Stimulated activated CD8-positive, alpha-beta memory T cell treated with anti-CD3 and anti-CD28 coated beads, Interleukin-15, amount 100 ng/mL, for 24 hours (primary cell): Measurements from ENCODE around the gene CGB1.
"Not testable (repeated sequence)": the region's sequence is repeated elsewhere in the genome, so short reads cannot be mapped to it uniquely, and the experiment has no call there.

Experiments
- DNase-seq: peaks from one replicate; pipeline ENCODE4 v3.0.0-alpha.2; 2020; ENCODE audit warnings: low read depth

CGB1 gene

DNA sequence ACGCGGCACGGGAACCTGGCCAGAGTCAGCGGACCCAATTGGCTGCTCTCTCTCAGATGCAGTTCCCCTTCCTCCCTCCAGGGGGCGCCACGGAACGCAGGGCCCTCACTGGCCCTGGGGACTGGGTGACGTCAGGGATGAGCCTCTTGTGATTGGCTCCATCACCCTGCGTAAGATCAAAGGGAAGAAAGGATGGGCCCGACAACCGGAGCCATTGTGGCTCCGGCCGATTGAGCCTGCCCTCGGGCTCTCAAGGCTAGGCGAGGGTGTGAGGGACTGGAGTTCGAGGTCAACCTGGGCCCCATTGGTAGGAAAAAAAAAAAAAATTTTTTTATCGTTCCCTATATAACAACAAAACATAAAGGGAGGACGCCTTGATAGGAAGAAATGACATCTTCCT lies at the start of gene CGB1:
TSS of gene CGB1 (minus strand) at position 81 of the 400 bp plus-strand sequence. CDS start 184 bp downstream, outside the sequence.
- DNase-seq = not testable (repeated sequence)

DNA sequence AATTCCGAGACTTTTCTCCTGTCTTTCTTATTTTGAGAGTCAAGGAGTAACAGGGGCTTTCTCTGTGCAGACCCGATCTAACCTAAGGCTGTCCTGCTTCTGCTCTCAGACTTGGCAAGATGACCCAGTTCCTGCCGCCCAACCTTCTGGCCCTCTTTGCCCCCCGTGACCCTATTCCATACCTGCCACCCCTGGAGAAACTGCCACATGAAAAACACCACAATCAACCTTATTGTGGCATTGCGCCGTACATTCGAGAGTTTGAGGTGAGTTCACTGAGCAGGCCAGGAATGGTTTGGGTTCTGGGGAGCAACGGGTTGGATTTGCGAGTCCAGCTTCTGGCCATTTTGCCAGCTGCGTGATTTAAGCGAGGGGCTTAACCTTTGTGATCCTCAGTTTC lies 49.6 kb upstream of the CGB1 start:
- no peak for DNase-seq

DNA sequence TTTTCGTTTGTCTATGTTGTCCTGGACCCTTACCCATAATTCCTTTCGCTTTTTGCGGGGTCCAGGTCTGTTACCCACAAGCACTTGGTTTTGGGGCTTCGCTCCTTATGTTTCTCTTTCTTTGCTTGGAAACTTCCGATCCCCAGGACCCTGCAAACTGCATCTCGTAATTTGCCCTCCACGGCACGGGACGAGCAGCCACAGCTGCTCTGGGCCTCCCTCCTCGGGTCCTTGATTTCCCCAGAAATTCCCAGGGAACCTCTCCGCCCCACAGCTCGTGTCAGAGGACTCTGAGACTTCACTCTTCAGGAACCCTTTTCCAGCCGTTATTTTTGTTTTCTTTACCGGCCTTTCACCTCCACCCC lies 49.2 kb upstream of the CGB1 start:
- no peak for DNase-seq

DNA sequence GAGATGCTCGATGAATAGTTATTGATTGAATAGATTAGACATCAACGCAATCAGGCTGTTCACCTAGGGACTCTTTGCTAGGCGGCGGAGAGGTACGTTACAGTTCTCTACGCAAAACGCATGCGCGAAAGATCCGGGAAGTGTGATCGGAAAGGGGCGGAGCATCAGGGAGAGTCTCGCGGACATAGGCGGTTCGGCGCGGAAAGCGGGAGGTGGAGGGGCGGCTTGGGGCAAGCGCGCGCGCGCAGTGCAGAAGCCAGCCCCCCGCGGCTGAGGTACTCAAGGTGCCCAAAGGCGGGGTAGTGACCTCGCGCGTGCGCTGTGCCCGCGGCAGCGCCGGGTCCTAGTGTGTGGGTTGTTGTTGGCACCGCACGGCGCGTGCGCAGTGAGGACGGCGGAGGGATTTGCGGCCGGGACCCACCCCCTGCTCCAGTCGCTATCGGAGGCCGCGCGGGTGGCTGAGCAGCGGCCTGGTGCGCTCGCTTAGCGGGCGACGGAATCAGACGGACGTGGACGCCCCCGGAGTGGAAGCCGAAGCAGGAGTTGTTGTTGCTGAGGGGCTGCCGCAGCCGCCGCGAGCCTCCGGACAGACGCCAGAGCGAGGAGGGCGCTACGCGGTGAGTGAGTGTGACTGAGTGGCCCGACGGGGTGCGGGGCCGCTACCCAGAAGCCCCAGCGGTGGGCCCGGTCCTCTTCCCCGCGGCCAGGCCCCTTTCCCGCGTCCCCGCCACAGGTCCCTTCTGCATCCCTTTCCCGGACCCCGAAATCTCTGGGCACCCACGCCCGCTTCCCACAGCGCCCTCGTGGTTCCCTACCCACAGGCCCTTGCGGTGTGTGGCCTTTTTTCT lies 48.5 kb upstream of the CGB1 start, which contains the start of gene SNRNP70:
TSS of gene SNRNP70 (plus strand) at position 432 of the 848 bp plus-strand sequence. CDS start 964 bp downstream, outside the sequence.
- peak; percentile 98 for DNase-seq

DNA sequence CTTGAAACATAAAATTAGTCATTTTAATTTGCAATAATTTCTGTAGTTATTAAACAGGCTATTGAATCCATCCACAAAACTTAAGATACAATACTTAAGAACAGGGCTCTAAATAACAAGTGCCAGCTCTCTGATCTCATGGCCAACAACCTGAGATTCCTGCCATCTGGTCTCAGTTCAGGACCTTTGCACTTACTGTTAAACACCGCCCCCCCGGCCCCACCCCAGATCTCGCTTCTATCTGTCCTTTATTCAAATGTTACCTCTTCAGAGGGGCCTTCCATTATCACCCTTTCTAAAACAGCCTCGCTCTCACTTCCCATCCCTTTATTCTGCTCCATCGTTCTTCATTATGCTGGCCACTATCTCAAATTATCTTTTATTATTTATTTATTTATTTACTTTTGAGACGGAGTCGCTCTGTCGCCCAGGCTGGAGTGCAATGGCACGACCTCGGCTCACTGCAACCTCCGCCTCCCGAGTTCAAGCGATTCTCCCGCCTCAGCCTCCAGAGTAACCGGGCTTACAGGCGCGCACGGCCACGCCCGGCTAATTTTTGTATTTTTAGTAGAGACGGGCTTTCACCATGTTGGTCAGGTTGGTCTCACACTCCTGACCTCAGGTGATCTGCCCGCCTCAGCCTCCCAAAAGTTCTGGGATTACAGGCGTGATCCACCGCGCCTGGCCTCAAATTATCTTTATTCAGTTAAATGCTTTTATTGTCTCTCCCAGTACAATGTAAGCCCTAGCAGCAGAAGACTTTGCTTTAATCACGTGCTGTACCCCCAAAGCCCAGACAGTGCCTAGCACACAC lies 47.7 kb upstream of the CGB1 start:
- no peak for DNase-seq

DNA sequence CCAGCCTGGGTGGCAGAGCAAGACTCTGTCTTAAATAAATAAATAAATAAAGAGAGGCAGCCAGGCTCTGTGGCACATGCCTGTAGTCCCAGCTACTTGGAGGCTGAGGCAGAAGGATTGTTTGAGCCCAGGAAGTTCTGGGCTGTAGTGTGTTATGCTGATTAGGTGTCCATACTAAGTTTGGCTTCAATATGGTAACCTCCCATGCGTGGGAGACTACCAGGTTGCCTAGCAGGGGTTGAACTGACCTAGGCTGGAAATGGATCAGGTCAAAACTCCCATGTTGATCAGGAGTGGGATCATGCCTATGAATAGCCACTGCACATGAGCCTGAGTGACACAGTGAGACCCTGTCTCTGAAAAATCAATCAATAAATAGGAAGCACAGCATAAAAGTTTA lies 44.6 kb upstream of the CGB1 start:
- DNase-seq = no peak

DNA sequence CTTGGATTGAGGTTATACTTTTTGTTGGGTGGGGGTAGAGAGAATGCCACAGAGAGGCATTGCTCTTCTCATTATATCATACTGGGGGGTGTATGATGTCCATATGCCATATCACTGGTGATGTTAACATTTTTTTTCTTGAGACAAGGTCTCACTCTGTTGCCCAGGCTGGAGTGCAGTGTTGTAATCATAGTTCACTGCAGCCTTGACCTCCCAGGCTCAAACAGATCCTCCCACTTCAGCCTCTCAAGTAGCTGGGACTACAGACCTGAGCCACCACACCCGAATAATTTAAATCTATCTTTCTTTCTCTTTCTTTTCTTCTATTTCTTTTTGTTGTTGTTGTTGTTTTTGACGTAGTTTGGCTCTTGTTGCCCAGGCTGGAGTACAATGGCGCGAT lies 43.7 kb upstream of the CGB1 start:
- no peak for DNase-seq

DNA sequence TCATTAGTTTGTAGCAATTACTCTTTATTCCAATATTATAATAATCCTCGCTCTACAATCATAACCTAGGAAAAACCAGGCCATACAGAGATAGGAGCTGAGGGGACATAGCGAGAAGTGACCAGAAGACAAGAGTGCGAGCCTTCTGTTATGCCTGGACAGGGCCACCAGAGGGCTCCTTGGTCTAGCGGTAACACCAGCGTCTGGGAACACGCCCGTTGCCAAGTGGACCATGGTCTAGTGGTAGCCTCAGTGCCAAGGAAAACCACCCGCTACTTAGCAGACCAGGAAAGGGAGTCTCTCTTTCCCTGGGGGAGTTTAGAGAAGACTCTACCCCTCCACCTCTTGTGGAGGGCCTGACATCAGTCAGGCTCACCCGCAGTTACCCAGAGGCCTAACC lies 38.2 kb upstream of the CGB1 start:
- not testable (repeated sequence) for DNase-seq

DNA sequence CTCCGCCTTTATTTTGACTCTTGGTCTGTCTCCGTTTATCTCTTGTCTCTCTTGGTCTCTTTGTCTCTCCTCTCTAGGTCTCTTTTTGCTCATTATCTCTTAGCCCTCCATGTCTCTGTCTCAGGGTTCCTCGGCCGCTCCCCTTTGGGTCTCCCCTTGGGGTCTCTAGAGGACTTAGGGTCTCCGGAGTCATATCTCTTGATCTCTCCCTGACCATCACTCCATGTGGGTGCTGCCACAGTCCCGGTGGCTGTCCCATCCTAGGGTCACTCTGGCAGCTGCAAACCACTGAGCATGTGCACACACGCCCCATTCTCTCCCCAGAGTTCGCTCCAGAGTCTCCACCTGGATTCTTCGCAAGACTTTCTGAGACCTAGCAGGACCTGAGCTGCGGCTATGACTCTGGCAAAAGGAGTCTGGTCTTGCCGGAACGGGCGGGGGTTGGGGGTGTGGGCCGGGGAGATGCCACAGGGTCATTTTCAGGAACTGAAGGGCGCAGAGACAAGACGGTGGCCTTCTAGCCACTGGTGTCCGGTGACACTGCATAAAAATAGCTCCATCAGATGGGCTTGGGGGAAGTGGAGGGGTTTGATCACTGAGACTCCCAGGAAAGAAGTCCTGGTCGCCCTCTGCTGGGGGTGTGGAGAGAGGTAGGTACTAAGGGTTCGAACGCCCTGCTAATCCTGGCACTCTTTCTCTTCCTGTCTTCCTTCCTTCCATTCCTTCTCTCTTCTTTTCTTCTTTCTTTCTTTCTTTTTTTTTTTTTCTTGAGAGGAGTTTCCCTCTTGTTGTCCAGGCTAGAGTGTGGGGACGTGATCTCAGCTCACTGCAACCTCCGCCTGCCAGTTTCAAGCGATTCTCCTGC lies 37.1 kb upstream of the CGB1 start:
- no peak for DNase-seq

DNA sequence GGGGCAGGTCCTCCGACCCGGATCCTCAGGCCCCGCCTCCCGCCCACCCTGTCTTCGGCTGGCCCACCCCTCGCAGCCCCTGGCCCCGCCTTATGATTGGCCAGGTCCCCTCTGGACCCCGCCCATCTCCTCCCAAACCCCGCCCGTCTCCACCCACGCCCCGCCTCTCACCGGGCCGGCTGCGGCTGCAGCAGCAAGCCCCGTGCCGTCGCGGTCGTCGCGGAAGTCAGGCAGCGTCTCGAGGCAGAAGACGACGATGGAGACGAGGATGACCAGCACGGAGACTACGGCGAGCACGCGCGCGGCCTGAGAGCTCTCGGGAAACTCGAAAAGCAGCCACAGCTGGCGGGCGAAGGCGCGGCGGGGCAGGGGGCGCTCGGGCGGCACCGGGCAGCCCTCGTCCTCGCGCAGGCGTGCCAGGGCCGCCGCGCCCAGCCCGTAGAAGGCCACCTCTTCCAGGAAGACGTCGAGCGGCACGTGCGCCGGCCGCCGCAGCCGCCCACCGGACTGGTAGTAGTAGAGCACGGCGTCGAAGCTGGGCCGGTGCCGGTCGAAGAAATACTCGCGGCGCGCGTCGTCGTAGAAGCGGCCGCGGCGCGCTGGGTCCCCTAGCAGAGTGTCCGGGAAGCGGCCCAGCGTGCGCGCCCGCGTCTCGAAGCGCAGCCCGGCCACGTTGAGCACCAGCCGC lies 35.3 kb upstream of the CGB1 start:
- DNase-seq = no peak

DNA sequence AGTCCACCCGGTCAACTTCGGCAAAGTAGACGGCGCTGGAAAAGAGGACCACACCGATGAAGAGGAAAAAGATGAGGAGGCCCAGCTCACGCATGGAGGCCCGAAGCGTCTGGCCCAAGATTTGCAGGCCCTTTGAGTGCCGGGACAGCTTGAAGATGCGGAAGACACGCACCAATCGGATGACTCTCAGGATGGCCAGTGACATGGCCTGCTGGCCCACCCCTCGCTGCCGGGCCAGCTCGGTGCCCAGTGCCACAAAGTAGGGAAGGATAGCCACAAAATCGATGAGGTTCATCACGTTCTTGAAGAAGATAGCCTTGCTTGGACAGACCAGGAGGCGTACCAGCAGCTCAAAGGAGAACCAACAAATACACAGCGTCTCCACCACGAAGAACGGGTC lies 33.7 kb upstream of the CGB1 start:
- DNase-seq = no peak

DNA sequence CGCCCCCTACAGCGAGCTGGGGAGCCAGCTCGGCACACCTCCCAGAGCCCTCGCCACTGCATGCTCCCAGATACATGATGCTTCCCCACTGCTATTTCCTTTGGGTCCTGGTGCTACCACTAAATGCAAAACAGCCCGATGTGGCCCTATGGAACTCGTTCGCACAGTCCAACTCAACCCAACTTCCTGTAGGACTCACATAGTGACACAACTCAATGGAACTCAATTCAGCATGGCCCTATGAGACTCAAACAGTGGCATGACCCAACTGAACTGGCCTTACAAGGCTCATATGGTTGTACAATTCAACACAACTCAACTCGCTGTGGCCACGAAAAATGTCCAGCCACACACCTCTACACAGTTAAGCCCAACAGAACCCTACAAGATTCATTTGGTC lies 32.3 kb upstream of the CGB1 start:
- DNase-seq = no peak

DNA sequence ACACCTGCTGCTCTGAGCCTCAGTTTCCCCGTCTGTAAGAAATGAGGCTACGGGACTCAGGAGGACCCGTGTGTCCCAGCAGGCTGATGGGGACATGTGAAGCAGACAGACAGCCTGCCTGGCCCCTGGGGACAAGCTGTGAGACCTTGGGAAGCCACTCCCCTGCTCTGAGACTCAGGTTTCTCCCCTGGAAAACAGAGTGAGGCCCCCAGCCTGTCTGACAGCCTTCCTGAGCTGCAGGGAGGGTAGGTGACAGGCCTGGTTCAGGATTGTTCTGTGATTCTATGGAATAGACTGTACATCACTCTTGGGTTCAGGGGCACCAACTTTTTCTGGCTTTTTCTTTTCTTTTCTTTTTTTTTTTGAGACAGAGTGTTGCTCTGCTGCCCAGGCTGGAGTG lies 30.9 kb upstream of the CGB1 start:
- DNase-seq = no peak

DNA sequence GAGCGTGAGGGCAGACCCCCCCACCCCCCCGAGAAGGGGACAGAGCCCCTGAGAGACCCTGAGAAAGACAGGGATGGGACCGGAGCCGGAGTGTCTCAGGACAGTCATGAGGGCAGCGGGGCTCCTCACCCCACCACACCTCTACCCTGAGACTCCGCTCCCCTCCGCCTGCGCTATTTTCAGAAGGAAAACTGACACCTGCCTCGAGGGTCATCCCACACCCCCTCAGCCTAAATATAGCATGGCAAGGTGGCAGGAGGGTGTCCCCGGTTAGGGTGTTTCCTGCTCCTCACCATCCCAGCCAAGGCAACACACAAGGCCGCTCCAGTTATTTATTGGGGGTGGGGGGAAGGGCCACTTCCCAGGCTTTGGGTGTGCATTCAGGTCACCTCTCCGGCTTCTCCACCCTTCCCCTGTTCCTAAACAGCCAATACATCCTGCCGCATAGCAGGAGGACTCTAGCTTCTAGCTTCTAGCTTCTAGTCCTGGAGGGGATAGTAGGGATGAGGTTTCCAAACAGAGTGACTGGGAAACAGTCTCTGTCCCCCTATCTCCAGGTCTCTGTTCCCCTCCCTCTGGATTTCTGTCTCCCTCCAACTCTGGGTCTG lies 29.3 kb upstream of the CGB1 start:
- no peak for DNase-seq

DNA sequence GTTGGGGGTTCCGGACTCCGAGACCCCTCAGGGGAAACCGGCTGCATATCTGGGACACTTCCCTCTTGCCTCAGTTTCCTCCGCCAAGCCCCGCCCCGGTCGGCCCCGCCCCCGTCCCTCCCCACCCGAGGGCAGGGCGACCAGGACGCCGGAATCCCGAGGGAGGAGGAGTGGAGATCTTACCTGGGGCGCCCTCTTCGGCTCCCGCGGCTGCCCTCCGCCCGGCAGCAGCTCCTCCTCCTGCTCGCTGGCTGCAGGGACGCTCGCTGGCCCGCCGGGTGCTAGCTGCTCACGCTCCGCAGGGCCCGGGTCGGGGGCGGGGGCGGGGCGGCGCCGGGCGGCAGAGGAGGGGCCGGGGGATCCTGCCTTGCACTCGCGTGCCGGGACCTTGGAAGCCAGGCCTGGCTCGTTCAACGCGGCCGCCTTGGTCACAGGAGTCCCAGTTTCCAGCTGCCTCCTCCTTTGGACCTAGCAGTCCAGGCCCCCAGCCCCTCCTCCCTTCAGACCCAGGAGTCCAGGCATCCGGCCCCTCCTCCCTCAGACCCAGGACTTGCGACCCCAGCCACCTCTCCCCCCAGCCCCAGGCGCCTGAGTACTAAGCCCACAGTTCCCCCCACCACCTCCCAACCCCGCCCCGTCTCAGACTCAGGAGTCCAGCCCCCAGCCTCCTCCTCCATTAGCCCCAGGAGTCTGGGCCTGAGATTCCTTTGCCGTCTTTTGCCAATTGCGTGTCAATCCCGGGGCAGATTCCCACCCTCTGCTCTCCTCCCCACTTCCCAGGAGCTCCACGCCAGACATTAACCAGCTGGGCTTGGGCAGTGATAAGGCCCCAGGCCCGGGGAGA lies 28.3 kb upstream of the CGB1 start, which contains the start of gene NTF4:
TSS of gene NTF4 (minus strand) at position 51 of the 844 bp plus-strand sequence. CDS start 2,821 bp downstream, outside the sequence.
- DNase-seq = no peak

DNA sequence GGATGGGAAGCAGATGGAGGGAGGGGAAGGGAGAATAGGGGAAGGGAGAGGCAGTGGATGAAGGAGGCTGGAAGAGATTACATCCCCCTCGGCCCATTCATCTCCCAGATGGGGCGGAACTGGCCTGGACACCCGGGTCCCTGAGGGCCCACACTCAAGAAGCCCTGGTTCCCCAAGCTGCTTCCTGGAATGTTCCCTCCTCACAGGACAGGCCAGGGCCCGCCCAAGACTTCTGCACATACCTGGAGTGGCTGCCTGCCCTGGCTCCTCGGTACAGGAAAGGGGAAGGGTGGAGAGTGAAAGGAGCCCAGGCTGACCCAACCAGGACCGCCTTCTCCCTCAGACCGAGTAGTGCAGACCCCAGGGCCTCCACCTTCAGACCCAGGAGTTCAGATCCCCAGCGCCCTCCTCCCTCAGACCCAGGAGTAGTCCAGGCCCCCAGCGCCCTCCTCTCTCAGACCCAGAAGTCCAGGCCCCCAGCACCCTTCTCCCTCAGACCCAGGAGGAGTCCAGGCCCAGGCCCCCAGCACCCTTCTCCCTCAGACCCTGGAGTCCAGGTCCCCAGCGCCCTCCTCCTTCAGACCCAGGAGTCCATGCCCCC lies 27.4 kb upstream of the CGB1 start:
- DNase-seq = no peak

DNA sequence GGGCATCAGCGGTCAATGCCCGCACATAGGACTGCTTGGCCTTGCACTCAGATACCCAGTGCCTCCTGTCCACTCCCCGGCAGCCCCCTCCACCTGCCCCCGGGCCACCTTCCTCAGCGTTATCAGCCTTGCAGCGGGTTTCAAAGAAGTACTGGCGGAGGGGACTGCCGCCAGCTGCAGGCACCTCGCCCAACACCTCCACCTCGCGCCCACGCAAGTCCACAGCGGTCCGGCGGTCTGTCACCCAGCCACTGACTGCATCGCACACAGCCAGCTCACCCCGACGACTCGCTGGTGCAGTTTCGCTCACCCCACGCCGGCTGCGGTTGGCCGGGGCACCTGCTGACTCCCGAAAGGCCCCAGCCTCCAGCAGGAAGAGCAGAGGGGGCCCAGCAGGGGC lies 24.8 kb upstream of the CGB1 start:
- no peak for DNase-seq

DNA sequence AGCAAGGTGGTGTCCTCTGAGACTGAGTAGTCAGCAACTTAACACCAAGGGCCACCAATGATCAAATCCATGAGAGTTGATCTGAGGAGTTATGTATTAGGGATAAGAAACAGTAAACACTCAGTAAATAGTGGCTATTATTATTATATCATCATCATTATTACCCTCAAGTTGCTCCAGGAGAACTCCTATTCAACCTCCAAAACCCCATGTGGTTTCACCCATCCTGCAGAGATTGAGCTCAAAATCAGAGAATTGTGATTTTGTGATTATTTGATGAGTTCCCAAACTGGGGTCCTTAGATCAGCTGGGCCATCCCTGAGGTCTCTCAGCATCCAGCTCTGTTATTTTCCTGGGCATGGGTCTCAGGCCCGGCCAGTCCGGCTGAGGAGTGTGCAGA lies 24.3 kb upstream of the CGB1 start:
- no peak for DNase-seq

DNA sequence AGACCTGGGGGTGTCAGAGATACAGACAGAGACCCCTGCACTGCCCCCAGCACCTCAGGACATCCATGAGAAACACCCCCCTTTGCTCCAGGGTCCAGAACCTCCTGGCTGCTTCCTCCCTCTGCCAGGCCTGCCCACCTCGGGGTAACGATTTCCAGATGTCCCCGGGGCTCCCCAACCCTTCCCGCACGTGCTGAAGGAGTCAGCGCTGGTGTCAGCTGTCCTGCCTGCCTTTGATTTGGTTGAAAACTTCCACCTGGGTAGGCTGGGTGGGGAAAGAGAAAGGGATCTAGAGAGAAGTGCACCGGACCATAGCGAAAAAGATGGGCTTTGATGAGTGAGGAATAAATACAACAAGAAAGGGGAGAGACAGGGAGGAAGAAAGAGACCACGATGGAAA lies 22.4 kb upstream of the CGB1 start:
- no peak for DNase-seq

DNA sequence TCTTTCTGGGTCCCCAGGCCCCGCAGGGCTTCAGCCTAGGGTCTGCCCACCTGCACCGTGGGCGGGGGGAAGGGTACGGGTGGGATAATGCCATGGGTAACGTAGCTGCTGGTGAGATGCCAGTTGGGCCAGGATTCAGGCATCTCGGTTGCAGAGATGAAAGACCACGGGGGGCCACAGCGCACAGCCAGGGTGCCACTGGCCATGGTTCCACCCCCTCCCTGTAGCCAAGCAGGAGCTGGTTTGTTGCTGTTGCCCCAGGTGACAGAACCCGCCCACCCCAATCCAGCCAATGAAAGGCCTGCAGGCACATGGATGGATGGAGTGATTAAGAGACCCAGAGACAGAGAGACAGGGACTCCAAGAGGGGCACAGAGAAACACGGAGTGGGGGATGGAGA lies 21.9 kb upstream of the CGB1 start:
- no peak for DNase-seq
